NT2/D1 (cell line): ENCODE measurements around the gene AGBL5.
A peak's percentile ranks its signal among the peaks of the same experiment; 100 is the strongest.

Experiments
- DNase-seq: peaks from one replicate; pipeline ENCODE4 v3.0.0-alpha.2; 2011; ENCODE audit warnings: low read depth, low spot score
- H3K27me3 ChIP-seq: 2 replicates; pipeline ENCODE4 v1.6.0; 2011; ENCODE audit warnings: mild to moderate bottlenecking; ENCODE audit not compliant: insufficient read length, insufficient read depth
- H3K36me3 ChIP-seq: 2 replicates; pipeline ENCODE4 v1.6.1; 2011; ENCODE audit warnings: mild to moderate bottlenecking, low read length, mixed read lengths; ENCODE audit not compliant: insufficient read depth, insufficient read length
- H3K4me1 ChIP-seq: 2 replicates; pipeline ENCODE4 v1.5.1; 2011; ENCODE audit not compliant: insufficient read depth, insufficient read length
- H3K4me3 ChIP-seq: 2 replicates; pipeline ENCODE4 v1.5.1; 2011; ENCODE audit warnings: low read depth; ENCODE audit not compliant: insufficient read length
- H3K9ac ChIP-seq: 2 replicates; pipeline ENCODE4 v1.6.0; 2011; ENCODE audit warnings: low read depth; ENCODE audit not compliant: insufficient read length
- H3K9me3 ChIP-seq: 2 replicates; pipeline ENCODE4 v1.5.1; 2011; ENCODE audit warnings: mild to moderate bottlenecking, low read length; ENCODE audit not compliant: insufficient read depth
- SUZ12 ChIP-seq: IDR thresholded peaks from 2 replicates; pipeline ENCODE4 v1.6.1; 2011; ENCODE audit not compliant: insufficient read length, insufficient read depth; ENCODE audit errors: extremely low read depth
- YY1 ChIP-seq: IDR thresholded peaks from 2 replicates; pipeline ENCODE4 v1.6.1; 2011; ENCODE audit not compliant: insufficient read length, insufficient read depth
- ZNF274 ChIP-seq: IDR thresholded peaks from 2 replicates; pipeline ENCODE4 v1.6.1; 2011; ENCODE audit warnings: mild to moderate bottlenecking, low read depth, low read length

AGBL5 gene

DNA sequence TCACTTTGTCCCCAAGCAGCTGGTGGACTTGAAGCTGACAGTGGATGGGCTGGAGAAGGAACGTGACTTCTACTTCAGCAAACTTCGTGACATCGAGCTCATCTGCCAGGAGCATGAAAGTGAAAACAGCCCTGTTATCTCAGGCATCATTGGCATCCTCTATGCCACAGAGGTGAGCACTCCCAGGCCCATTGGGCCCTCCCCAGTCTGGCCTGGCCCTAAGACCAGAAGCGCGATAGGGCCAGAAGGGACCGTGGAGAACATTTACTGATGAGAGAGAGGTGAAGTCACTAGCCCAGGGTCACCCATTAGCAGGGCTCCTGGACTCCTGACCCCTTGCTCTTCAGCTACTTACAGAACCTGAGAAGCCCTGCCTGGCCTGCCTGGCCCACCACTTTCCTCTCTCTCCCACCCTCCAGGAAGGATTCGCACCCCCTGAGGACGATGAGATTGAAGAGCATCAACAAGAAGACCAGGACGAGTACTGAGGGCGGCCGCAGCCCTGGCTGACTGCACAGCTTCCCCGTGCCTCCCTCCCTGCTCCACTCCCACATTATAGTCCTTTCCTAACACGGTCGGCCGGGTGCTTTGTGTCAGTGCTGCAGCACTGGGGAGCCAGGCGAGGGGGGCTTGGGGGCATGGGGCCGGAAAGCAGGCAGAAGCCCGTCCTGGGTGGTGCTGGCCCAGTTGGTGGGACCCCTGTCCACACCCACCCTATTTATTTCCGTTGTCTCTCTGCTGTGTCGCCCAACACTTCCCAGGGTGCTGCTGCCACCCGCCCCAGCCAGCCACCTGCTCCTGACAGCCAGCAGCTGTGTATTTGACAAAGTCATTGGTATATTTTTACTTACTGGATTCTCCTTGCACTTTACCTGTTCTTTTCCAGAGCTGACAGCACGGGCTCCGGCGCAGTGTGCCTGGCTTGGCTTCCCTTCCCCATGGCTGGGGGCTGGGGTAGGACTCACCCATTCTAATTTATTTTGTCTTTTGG, 25.3 kb upstream of the AGBL5 start:
- TF ChIP-seq YY1: no peak
- TF ChIP-seq ZNF274: no peak
- no peak for TF ChIP-seq SUZ12

DNA sequence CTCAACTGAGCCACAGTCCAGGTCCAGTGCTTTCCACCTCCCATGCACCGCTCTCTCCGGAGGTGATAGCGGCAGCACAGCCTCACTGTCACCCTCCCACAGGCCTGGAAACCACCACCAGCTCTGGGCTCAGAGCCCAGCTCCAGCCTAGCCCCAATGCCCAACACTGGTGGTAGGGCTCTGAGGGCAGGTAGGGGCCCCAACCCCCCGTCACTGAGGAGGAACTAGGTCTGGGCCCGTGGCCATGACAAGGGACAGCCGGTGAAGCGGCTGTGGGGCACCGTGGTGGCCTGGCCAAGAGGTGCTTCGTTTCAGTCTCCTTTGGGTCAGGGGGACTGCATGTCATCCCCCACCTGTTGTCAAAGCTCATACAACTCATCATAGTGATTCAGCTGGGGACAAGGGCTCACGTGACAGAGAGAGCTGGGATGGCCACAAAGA, 24.2 kb upstream of the AGBL5 start:
- Histone ChIP-seq H3K36me3 (peaks cover 61% of the 10 kb centered on the region), H3K9ac (no peak overlapping the region), H3K27me3 (no peaks in the 10 kb centered on the region), H3K4me3 (no peak overlapping the region), H3K4me1 (peaks cover 4% of the 10 kb centered on the region), H3K9me3 (no peaks in the 10 kb centered on the region)
- no peak for TF ChIP-seq SUZ12
- no peak for TF ChIP-seq ZNF274
- no peak for TF ChIP-seq YY1
- no peak for DNase-seq

More for the DNA sequence above, 25.3 kb upstream of the AGBL5 start:
- Histone ChIP-seq H3K27me3 (no peaks in the 10 kb centered on the region), H3K4me3 (no peak overlapping the region), H3K9me3 (no peaks in the 10 kb centered on the region), H3K36me3 (peaks cover 56% of the 10 kb centered on the region), H3K4me1 (peaks cover 4% of the 10 kb centered on the region), H3K9ac (no peak overlapping the region)
- DNase-seq: no peak

DNA sequence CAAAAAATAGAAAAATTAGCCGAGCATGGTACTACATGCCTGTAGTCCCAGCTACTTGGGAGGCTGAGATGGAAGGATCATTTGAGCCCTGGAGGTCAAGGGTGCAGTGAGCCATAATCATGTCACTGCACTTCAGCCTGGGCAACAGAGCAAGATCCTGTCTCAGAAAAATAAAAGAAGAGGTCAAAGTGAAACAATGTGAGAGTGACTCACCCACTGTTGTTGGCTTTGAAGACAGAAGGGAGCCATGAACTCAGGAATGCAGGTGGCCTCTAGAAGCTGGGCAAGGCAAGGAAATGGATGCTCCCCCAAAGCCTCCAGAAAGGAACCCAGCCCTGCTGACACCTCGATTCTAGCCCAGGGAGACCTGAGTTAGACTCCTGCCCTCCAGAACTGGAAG, 22.4 kb upstream of the AGBL5 start:
- peaks cover 4% of the 10 kb centered on the region for H3K4me1 ChIP-seq
- H3K36me3 ChIP-seq: peaks cover 51% of the 10 kb centered on the region
- no peak for DNase-seq
- no peaks in the 10 kb centered on the region for H3K9me3 ChIP-seq
- no peaks in the 10 kb centered on the region for H3K27me3 ChIP-seq
- no peak overlapping the region for H3K9ac ChIP-seq
- TF ChIP-seq SUZ12 (no peak), YY1 (no peak), ZNF274 (no peak)
- no peak overlapping the region for H3K4me3 ChIP-seq

DNA sequence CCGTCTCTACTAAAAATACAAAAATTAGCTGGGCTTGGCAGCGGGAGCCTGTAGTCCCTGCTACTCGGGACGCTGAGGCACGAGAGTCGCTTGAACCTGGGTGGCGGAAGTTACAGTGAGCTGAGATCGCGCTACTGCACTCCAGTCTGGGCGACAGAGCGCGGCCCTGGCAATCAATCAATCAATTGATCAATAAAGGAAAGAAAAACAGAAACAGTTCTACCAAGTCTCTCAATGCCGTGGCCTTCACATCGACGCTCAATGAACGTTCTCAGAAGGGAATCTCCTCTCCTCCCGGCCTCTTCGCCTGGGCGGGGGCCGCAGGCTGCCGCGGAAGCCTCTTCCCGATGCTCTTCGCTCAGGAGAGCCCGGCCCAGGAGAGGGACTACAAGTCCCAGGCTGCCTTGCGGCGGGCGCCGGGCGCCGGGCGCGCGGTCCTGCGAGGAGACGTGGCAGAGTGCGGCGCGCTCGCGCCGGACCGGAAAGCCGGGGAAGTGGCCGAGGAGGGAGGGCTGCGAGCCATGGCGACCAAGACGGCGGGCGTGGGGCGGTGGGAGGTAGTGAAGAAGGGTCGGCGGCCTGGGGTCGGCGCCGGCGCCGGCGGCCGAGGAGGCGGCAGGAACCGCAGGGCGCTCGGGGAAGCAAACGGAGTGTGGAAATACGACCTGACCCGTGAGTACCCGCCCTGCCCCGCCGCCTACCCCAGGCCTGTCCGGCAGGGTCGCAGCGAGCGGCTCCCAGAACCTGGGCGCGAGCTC, 18.8 kb upstream of the AGBL5 start, which contains the start of gene TMEM214:
Gene TMEM214 (plus strand): TSS at position 471 of the 758 bp plus-strand sequence. CDS start 51 bp downstream, at position 522.
- TF ChIP-seq ZNF274 (no peak), SUZ12 (no peak), YY1 (peak; percentile 22)
- H3K9ac ChIP-seq: peak within 1 kb of the TSS; percentile 97
- DNase-seq: peak; percentile 77
- H3K36me3 ChIP-seq: peaks cover 63% of the 10 kb centered on the region
- H3K4me1 ChIP-seq: no peaks in the 10 kb centered on the region
- H3K9me3 ChIP-seq: no peaks in the 10 kb centered on the region
- peak within 1 kb of the TSS; percentile 95 for H3K4me3 ChIP-seq
- H3K27me3 ChIP-seq: no peaks in the 10 kb centered on the region

DNA sequence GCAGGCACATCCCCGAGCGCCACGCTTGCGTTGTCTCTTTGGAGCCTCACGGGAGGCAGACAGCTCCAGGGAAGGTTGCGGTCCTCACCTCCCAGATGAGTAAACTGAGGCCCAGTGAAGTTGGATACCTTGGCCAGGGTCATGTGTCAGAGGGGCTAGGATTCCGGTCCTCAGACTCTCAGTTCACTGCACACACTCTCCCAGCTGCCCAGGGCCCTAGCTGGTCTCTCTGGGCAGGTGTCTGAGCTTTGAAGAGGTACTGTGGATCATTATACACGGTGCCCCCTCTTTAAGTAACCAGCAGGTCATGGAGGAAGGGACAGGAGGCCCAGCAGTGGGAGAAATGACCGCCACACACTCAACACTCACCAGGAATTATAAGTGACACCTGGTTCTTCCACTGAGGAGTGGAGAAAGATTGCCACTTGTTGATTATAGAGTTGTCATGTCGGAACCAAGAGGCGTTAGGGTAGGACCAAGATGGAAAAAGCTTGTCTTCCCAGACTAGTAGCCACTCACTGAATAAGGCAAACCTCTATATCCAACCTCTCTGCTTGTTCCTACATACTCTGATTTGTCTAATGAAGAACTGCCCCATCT, 18.1 kb upstream of the AGBL5 start:
- DNase-seq: no peak
- Histone ChIP-seq H3K9ac (peak overlapping the region; percentile 97), H3K4me3 (peak overlapping the region; percentile 95), H3K4me1 (no peaks in the 10 kb centered on the region), H3K9me3 (no peaks in the 10 kb centered on the region), H3K36me3 (peaks cover 70% of the 10 kb centered on the region), H3K27me3 (no peaks in the 10 kb centered on the region)
- TF ChIP-seq YY1 (no peak), SUZ12 (no peak), ZNF274 (no peak)

DNA sequence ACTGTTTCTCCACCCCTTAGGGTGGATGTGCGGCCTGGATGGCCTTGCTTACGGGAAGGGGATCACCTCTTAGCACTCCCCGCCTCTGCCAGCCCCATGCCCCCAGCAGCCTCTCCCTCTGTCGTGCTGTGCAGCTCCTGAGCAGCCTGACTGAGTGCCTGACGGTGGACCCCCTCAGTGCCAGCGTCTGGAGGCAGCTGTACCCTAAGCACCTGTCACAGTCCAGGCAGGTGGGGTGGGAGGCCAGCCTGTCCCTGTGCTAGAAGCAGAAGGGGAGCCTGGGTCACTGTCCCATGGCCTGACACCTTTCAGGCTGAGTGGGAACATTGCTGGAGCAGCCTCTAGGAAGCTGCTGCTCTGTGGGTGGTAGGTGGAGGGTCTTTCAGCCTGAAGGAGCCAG, 13.5 kb upstream of the AGBL5 start:
- no peak for TF ChIP-seq YY1
- no peak for TF ChIP-seq ZNF274
- no peak for TF ChIP-seq SUZ12
- no peaks in the 10 kb centered on the region for H3K9me3 ChIP-seq
- H3K27me3 ChIP-seq: no peaks in the 10 kb centered on the region
- no peak for DNase-seq
- no peak overlapping the region for H3K9ac ChIP-seq
- peaks cover 87% of the 10 kb centered on the region for H3K36me3 ChIP-seq
- H3K4me3 ChIP-seq: no peak overlapping the region
- no peaks in the 10 kb centered on the region for H3K4me1 ChIP-seq
